Left forelimb (tissue), 1 donor: ENCODE measurements around the gene DSCAM.
"Not testable (repeated sequence)": the region's sequence is repeated elsewhere in the genome, so short reads cannot be mapped to it uniquely, and the experiment has no call there.

Experiments
- DNase-seq: peaks from one replicate; pipeline ENCODE4 v3.0.0-alpha.2; 2018; ENCODE audit warnings: low spot score

Gene DSCAM

DNA sequence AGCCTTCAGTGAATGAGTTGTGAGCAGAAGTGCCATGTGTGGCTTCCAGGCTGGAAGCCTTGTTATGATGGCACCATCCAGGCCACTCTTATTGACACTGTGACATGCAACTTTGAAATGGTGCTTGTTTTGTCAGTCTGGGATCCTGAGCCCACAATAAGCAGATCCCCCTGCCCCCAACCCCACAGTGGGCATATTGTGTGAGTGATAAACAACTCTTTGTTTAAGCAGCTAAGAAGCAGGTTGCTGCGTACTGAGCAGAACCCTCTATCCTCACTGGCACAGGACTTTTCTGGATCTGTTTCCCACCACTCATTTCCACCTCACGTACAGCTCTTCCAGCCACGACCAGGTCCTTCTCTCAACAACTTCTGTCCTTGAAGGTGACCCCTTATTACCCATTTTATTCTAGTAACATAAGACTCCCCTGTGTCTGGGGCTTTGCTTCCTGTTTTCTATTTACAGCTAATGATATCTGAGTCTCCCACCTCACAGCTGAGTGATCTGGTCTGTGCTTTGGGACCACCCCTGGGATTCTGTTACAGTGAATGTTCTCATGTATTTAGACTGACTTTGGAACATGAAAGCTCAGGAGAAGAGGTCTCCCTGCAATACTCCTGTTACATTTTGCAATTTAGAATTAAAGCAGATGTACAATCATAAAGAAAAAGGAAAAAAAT is 604.2 kb downstream of the DSCAM start:
- no peak for DNase-seq

DNA sequence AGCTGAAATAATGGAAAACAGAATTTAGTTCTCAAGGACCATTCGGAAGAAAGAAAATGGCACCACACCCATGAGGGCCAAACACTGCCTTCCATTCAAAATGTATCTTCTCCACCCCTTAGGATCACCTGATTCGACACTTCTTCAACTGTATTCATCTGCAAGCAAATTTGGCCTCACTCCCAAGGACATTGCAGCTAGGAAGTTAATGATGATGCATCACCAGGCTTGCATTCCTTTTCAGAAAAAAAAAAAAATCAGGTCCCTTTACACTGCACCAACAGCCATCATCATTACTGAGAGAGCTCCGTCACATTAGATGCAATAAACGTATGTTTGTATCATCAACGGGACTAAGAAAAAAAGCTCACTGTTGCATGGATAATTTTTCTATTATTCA is 611.4 kb downstream of the DSCAM start:
- DNase-seq = no peak

DNA sequence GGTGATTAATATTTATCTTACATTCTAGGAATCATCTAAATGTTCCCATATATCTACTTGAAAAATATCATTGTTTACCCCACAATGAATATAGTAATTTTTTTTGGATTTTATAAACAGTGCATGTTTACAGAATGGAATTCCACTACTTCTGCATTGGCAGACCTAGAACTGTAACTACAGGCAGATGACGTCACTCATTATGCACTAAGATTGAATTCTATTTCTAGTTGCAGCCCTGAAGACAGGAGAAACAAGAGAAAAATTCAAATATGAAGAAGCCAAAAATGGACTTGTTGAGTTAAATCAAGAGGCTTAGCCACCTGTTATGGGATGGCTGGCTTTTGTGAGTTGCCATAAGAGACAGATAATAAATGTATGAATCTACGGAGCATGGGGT is 615.0 kb downstream of the DSCAM start:
- DNase-seq = no peak

DNA sequence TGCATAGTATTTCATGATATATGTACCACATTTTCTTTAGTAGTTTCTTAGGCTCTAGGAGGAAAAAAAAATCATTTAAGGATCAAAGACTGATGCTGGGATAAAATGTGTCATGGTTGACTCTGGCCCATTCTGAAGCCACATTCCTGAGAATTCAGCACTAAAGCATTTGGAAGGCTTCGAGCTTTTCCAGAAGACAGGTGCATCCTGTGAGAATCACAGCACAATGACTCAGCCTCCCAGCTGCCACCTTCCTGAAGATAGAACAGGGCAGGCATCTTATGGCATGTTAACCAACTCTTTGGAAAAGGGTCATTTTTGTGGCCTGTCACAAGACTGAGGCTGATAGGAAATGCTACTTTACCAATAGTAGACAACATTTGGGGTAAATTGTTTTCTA is 619.9 kb downstream of the DSCAM start:
- DNase-seq = no peak

GRCh38 chr21:40215941-40216340 is 631.0 kb downstream of the DSCAM start:
- DNase-seq = no peak

- no peak for DNase-seq
Measured at GRCh38 chr21:40210251-40210650, 636.7 kb downstream of the DSCAM start.

- DNase-seq = no peak
Measured at GRCh38 chr21:40208948-40209345, 638.0 kb downstream of the DSCAM start.

GRCh38 chr21:40208206-40208947 is 638.6 kb downstream of the DSCAM start:
- DNase-seq = no peak

DNA sequence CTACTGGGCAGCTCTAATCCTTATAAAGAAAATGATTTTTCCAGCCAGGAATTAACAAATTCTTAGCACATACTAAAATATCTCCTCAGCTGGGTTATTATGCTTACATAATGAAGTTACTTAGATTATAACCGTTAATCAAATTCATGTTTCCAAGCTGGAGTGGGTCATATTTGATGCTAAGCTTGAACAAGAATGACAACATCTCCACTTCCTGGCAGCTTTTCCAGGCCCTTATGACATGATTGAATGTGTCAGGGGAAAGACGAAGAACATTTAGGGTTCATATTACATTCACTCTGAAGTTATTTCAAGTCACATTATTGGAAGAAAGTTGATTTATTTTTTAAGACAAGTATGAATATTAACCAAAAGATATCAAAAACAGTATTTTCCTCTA is 646.0 kb downstream of the DSCAM start:
- DNase-seq = no peak

- no peak for DNase-seq
Measured at GRCh38 chr21:40200126-40200525, 646.8 kb downstream of the DSCAM start.

DNA sequence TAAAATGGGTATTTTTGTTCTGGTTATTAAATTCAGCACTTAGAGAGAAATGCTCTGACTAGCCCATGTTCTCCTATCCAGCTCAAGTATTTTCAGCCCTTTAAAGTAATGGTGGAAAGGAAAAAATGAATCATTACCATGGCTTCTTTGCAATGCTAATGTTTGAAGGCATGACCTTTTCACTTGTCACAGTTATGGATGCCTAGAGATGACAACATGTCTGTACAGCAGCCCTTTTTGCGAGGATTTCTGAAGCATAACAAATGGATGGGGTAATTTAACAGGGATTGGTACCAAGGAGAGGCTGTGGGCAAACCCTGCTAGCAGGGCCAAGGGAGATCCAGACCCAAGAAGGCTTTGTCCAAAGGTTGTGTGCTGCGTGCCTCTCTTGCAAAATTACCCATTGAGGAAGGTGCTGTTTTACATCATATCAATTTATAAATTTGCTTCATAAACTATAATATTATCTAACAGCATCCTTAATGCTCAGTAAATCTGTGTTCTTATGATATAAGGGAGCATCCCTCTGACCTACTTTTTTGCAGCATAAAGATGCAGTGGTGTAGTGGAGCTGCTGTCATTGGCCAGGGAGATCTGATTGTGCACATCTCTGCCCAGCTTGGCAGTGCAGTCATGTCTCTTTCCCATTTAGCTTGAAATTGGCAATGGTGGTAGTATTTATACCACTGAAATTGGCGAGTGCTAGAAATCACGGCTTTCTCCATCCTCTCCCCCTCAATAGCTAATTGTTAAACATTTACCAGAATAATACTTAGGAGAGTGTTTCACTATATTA is 652.6 kb downstream of the DSCAM start:
- DNase-seq = no peak

DNA sequence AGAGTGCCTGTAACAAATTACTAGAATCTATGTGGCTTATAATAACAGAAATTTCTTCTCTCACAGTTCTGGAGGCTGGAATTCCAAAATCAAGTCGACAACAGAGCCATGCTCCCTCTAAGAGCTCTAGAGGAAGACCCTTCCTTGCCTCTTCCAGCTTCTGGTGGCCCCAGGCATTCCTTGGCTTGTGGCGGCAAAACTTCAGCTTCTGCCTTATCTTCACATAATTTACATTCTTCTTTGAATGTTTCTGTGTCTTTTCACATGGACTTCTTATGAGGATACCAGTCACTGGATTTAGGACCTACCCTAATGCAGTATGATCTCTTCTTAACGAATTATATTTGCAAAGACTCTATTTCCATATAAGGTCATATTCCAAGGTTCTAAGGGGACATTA is 655.3 kb downstream of the DSCAM start:
- no peak for DNase-seq

DNA sequence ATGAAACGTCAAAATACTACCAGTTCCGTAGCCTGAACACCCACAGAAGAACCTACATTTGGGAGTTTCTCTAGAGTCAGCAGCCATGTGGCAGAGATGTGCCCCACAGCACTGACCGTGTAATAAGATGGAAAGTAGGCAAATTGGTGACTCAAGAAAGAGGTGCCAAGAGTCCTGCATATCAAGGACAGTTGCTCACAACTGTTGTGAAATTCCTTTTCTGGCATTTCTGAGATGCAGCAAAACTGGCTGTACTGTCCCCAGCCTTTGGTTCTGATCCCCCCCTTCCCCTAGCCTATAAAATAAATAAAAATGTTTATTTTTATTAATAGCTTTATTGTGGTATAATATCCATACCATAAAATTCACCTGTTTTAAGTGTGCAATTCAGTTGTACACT is 655.8 kb downstream of the DSCAM start:
- no peak for DNase-seq

DNA sequence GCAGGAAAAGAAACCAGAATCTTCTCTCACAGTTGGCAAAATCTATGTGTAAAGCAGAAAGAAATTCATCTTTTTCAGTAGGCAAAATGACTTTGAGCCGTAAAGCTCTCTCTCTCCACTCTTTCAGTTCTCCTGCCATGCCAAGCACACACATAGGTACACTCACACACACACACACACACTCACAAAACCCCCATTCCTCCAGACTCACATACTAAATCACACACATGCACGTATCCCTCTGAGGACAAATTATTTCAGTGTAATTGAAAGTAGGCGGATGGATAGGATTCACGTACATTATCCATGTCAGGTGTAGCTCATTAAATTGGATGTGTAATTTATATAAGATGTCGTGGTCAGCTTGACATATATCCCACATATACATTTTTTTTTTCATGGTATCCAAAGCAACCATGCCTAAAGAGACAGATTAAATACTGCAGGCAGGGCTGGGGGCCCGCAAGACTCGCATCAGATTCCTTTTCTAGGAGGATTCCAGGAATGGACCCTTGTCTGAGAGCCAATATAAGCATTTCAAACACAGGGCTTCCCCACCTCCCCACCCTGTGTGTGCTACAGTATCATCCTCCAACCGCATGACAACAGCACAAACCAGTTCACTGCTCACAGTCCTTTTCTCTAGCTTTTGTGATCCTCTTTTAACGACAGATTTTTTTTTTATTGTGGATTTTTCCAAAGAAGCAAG is 658.9 kb downstream of the DSCAM start:
- peak; percentile 34 for DNase-seq

- DNase-seq = no peak
Measured at GRCh38 chr21:40187244-40187643, 659.7 kb downstream of the DSCAM start.

DNA sequence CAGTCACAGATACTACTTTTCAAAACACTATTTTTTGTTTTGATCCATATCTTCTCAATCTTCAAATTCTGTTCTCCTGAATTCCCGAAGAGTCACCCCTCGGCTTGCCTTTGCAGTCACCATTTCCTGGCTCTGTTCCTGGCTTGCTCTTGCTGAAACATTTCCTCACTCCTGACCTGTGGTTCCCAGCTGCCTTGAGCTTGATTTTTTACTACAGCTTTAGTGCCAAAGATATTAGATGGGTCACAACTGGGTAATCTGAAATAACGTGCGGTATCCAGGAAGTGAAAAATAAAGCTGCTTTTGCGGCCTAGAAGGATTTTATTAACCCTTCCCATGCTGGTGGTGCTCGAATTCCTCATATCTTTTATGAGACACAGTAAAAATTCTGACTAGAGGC is 660.9 kb downstream of the DSCAM start:
- no peak for DNase-seq

GRCh38 chr21:40185208-40185607 is 661.8 kb downstream of the DSCAM start:
- peak; percentile 41 for DNase-seq

GRCh38 chr21:40182491-40182890 is 664.5 kb downstream of the DSCAM start:
- DNase-seq = not testable (repeated sequence)

GRCh38 chr21:40179166-40179565 is 667.8 kb downstream of the DSCAM start:
- DNase-seq = peak; percentile 38

DNA sequence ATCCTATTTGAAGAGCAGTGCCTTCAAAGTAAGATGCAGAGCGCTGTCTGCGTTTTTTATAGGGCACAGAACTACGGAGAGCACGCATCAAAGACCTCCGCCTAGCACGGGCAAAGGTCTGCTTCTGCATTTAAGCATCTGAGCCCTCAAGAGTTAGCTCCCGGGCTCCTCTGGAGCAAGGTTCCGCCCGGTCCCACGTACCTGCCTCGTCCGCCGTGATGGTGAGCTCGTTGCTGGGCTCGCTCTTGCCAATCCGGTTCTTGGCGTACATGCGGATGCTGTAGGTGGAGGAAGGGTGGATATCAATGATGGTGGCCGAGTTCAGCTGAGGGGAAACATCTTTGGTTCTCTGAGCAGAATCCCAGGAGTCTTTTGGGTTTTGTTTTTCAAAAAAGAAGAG is 668.2 kb downstream of the DSCAM start:
- DNase-seq = peak; percentile 45

DNA sequence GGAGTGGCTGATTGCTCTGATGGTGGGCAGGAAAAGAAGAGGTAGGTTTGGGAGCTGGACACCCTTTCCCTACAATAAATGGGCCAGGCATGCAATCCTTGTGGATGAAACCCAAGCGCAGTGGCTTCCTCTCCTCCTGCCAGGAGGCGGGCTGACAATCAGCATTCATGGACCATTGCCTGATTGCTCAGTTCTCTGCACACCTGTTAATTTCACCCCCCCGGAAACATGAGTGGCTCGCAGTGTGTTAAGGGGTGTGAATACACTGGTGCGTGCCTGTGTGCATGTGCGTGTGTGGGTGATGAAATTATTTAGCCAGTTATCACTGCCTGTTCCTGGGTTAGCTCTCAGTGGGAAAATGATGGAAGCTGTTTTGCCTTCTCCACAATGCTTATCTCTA is 669.0 kb downstream of the DSCAM start:
- peak; percentile 17 for DNase-seq

- no peak for DNase-seq
Measured at GRCh38 chr21:40176724-40177123, 670.2 kb downstream of the DSCAM start.
